ENCODE measurements around the gene TMEM44.

TMEM44 gene

DNA sequence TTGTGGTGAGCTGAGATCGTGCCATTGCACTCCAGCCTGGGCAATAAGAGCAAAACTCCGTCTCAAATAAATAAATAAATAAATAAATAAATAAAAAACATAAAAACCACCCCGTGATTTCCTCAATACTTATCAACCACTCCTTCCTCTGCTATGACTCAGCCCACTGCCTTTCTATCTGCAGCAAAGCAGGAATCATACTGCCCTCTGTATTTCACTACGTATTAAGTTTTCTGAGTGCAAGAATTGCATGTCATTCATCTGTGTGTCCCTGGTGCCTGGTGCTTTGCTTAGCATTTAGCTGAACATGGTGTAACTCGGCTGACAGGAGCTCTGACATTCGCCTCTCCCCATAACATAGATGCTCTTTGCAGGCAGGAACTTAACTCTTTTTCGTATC is 31.6 kb upstream of the TMEM44 start:
- DNase-seq (ENCODE audit: low spot score), result no peak
- Histone ChIP-seq H3K4me3 (no peak overlapping the region), H3K27ac (no peak overlapping the region)
- TF ChIP-seq, protein P1, sequence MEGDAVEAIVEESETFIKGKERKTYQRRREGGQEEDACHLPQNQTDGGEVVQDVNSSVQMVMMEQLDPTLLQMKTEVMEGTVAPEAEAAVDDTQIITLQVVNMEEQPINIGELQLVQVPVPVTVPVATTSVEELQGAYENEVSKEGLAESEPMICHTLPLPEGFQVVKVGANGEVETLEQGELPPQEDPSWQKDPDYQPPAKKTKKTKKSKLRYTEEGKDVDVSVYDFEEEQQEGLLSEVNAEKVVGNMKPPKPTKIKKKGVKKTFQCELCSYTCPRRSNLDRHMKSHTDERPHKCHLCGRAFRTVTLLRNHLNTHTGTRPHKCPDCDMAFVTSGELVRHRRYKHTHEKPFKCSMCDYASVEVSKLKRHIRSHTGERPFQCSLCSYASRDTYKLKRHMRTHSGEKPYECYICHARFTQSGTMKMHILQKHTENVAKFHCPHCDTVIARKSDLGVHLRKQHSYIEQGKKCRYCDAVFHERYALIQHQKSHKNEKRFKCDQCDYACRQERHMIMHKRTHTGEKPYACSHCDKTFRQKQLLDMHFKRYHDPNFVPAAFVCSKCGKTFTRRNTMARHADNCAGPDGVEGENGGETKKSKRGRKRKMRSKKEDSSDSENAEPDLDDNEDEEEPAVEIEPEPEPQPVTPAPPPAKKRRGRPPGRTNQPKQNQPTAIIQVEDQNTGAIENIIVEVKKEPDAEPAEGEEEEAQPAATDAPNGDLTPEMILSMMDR (IDR thresholded peaks at IDR 0.05), result no peak

GRCh38 chr3:194661946-194662345 is 28.7 kb upstream of the TMEM44 start:
- TF ChIP-seq, protein P1 (IDR thresholded peaks at IDR 0.05), result no peak

DNA sequence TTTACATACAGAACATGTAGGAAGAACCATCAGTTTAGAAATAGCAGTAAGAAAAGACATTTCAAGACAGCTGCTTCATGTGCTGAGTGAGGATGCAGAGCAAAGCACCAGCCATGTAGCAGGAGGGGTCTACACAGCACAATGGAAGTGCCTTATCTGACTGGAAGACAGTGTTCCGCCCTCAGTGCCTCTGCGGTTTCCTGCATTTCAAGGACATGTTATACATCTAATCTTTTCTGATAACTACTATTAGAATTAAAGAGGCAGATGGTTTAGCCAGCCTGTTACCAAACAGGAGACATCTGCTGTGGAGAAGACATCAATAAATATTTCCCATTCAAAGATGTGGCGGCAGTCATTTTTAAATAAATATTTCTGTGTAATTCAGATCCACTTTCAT is 28.2 kb upstream of the TMEM44 start:
- no peak overlapping the region for H3K27ac ChIP-seq

More at GRCh38 chr3:194661946-194662345, 28.7 kb upstream of the TMEM44 start:
- Histone ChIP-seq H3K4me3 (no peak overlapping the region), H3K27ac (no peak overlapping the region)
- peak; percentile 14 for DNase-seq (ENCODE audit: low spot score)

GRCh38 chr3:194659778-194660177 is 26.6 kb upstream of the TMEM44 start:
- TF ChIP-seq, protein P1 (IDR thresholded peaks at IDR 0.05), result no peak

More for the DNA sequence above, 28.2 kb upstream of the TMEM44 start:
- peak; percentile 12 for DNase-seq (ENCODE audit: low spot score)
- H3K4me3 ChIP-seq, result no peak overlapping the region
- TF ChIP-seq, protein P1 (IDR thresholded peaks at IDR 0.05), result no peak

GRCh38 chr3:194658477-194659242 is 25.4 kb upstream of the TMEM44 start:
- TF ChIP-seq, protein P1 (IDR thresholded peaks at IDR 0.05), result no peak
- H3K27ac ChIP-seq, result no peak overlapping the region

More at GRCh38 chr3:194659778-194660177, 26.6 kb upstream of the TMEM44 start:
- no peak for DNase-seq (ENCODE audit: low spot score)
- Histone ChIP-seq H3K4me3 (no peak overlapping the region), H3K27ac (no peak overlapping the region)

GRCh38 chr3:194657439-194657838 is 24.2 kb upstream of the TMEM44 start:
- Histone ChIP-seq H3K27ac (no peak overlapping the region), H3K4me3 (no peak overlapping the region)
- DNase-seq (ENCODE audit: low spot score), result no peak
- TF ChIP-seq, protein P1 (IDR thresholded peaks at IDR 0.05), result no peak

More at GRCh38 chr3:194658477-194659242, 25.4 kb upstream of the TMEM44 start:
- H3K4me3 ChIP-seq, result no peak overlapping the region
- no peak for DNase-seq (ENCODE audit: low spot score)

GRCh38 chr3:194654443-194654842 is 21.2 kb upstream of the TMEM44 start:
- DNase-seq (ENCODE audit: low spot score), result no peak
- Histone ChIP-seq H3K4me3 (no peak overlapping the region), H3K27ac (no peak overlapping the region)
- TF ChIP-seq, protein P1 (IDR thresholded peaks at IDR 0.05), result no peak
